ENCODE measurements around the gene MITF. TPM values are rescaled to one million over a fixed set of nuclear protein-coding genes. Genes with fewer than 3 reads are reported as not detected.

The MITF gene
- total and polyA plus RNA-seq, 3 donors from 2014 or later = 5.5 to 9.0 (median 5.8) TPM

GRCh38 chr3:69985266-69985665 is 246.0 kb downstream of the MITF start:
- Histone ChIP-seq H3K4me3 (no peak overlapping the region), H3K4me1 (no peaks in the 10 kb centered on the region), H3K27ac (no peak overlapping the region), H3K36me3 (ENCODE audit: low read depth, missing control alignments) (no peaks in the 10 kb centered on the region), H3K9me3 (no peaks in the 10 kb centered on the region), H3K27me3 (no peaks in the 10 kb centered on the region)
- intact Hi-C loops (cut with DNase I; ENCODE audit: low total_unique reads) = no loop called here
- TF ChIP-seq CTCF (IDR thresholded peaks at IDR 0.05) (no peak), POLR2A (IDR thresholded peaks at IDR 0.05) (no peak)
- WGBS, 2 donors = 76 to 77% methylated on average over 4 of the region's 4 CpGs
- DNase-seq = no peak

GRCh38 chr3:69986419-69986818 is 247.2 kb downstream of the MITF start:
- 87 to 91% methylated on average over 6 of the region's 6 CpGs for WGBS, 2 donors
- no peak overlapping the region for H3K27ac ChIP-seq
- TF ChIP-seq POLR2A (IDR thresholded peaks at IDR 0.05) = no peak
- TF ChIP-seq CTCF (IDR thresholded peaks at IDR 0.05) = no peak

GRCh38 chr3:69987833-69988232 is 248.6 kb downstream of the MITF start:
- no peaks in the 10 kb centered on the region for H3K36me3 ChIP-seq (ENCODE audit: low read depth, missing control alignments)
- H3K27ac ChIP-seq = no peak overlapping the region
- H3K4me3 ChIP-seq = no peak overlapping the region
- H3K9me3 ChIP-seq = no peaks in the 10 kb centered on the region
- WGBS, 2 donors = 66 to 78% methylated on average over 6 of the region's 6 CpGs
- intact Hi-C loops (cut with DNase I; ENCODE audit: low total_unique reads) = no loop called here
- H3K4me1 ChIP-seq = no peaks in the 10 kb centered on the region
- no peak for DNase-seq
- H3K27me3 ChIP-seq = no peaks in the 10 kb centered on the region
- TF ChIP-seq POLR2A (IDR thresholded peaks at IDR 0.05) (no peak), CTCF (IDR thresholded peaks at IDR 0.05) (no peak)

More at GRCh38 chr3:69986419-69986818, 247.2 kb downstream of the MITF start:
- intact Hi-C loops (cut with DNase I; ENCODE audit: low total_unique reads) = no loop called here
- Histone ChIP-seq H3K36me3 (ENCODE audit: low read depth, missing control alignments) (no peaks in the 10 kb centered on the region), H3K4me3 (no peak overlapping the region), H3K27me3 (no peaks in the 10 kb centered on the region), H3K4me1 (no peaks in the 10 kb centered on the region), H3K9me3 (no peaks in the 10 kb centered on the region)
- DNase-seq = no peak

- no peak for TF ChIP-seq POLR2A (IDR thresholded peaks at IDR 0.05)
- no peak for TF ChIP-seq CTCF (IDR thresholded peaks at IDR 0.05)
- no peaks in the 10 kb centered on the region for H3K27me3 ChIP-seq
- no peaks in the 10 kb centered on the region for H3K9me3 ChIP-seq
- no peak overlapping the region for H3K4me3 ChIP-seq
- no peak for DNase-seq
- no peak overlapping the region for H3K27ac ChIP-seq
- no peaks in the 10 kb centered on the region for H3K36me3 ChIP-seq (ENCODE audit: low read depth, missing control alignments)
- no peaks in the 10 kb centered on the region for H3K4me1 ChIP-seq
- intact Hi-C loops (cut with DNase I; ENCODE audit: low total_unique reads) = no loop called here
- 88 to 93% methylated on average over 4 of the region's 4 CpGs for WGBS, 2 donors
Observed at GRCh38 chr3:69993757-69994156, 254.5 kb downstream of the MITF start.

GRCh38 chr3:69994919-69995318 is 255.7 kb downstream of the MITF start:
- 67 to 87% methylated on average over 3 of the region's 3 CpGs for WGBS, 2 donors
- intact Hi-C loops (cut with DNase I; ENCODE audit: low total_unique reads) = no loop called here
- no peaks in the 10 kb centered on the region for H3K4me1 ChIP-seq
- no peak for TF ChIP-seq CTCF (IDR thresholded peaks at IDR 0.05)
- no peak for TF ChIP-seq POLR2A (IDR thresholded peaks at IDR 0.05)
- no peaks in the 10 kb centered on the region for H3K27me3 ChIP-seq
- DNase-seq = no peak
- no peak overlapping the region for H3K4me3 ChIP-seq
- no peaks in the 10 kb centered on the region for H3K9me3 ChIP-seq
- H3K27ac ChIP-seq = no peak overlapping the region
- no peaks in the 10 kb centered on the region for H3K36me3 ChIP-seq (ENCODE audit: low read depth, missing control alignments)
